NCI-H748 (cell line): ENCODE results near the gene AFAP1L1.
"Not testable (repeated sequence)": the region's sequence is repeated elsewhere in the genome, so short reads cannot be mapped to it uniquely, and the experiment has no call there.

ENCODE experiments used
- DNase-seq: peaks from one replicate; lab custom pipeline; 2025; ENCODE audit not compliant: unreplicated experiment; lab: John Stamatoyannopoulos, UW

AFAP1L1 gene

DNA sequence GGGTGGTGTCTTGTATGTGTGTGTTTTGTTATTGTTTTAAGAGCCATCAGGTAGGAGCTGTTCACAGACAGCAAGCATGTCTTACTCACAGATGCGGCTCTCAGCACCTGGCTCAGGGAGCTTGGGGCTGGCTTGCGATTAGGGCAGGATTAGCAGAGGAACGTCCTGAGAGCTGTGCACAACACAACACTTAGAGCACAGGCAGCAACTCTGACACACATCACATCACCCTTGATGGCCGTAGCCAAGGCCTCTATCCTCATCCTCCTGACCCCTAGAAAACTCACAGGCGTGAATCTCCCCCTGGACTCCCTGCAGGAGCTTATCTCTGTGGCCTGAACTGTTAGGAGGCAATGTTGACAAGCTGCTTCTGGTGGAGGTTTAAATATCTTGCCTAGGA, 114.5 kb downstream of the AFAP1L1 start:
- DNase-seq, result no peak

DNA sequence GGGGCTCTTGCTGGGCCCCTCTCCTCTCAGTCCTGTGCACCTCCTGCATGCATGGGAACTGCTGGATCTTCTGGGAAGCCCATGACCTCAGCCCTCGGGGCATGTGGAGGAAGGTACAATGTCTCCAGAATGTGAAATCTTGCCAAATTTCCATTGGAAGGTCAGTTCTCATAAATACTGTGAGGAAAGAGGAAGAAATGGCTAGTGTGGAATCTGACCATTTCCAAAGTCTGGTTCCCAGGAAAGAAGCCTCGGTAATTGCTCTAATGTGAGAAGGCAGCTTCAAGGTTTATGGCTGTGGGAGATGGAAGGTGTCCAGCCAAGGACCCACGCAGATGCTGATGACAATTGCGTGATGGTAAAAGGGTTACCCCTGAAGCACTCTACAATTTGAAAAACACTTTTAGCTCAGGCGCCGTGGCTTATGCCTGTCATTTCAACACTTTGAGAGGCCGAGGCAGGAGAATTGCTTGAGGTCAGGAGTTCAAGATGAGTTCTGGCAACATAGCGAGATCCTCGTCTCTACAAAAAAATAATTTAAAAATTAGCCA, 115.5 kb downstream of the AFAP1L1 start:
- DNase-seq, result no peak

- DNase-seq, result no peak
Measured at GRCh38 chr5:149387982-149388381, 116.3 kb downstream of the AFAP1L1 start.

GRCh38 chr5:149388498-149389190, 117.0 kb downstream of the AFAP1L1 start:
- no peak for DNase-seq

- no peak for DNase-seq
Measured at GRCh38 chr5:149389552-149390495, 118.2 kb downstream of the AFAP1L1 start.

DNA sequence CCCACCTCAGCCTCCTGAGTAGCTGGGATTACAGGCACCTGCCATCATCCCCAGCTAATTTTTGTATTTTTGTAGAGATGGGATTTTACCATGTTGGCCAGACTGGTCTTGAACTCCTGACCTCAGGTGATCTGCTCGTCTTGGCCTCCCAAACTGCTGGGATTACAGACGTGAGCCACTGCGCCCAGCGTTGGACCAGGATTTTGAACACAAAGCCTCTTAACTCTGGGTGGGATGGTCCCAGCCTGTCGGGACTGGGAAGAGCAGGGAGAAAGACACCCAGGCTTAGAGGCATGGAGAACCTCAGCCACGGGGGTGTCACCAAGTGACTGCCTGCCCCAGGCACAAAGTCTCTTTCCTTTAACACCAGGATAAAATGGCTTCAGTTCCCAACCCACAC, 119.4 kb downstream of the AFAP1L1 start:
- DNase-seq, result not testable (repeated sequence)
